ENCODE results near the gene IL13RA2. TPM values are rescaled to one million over a fixed set of nuclear protein-coding genes. Genes with fewer than 3 reads are reported as not detected.

The IL13RA2 gene
- total and polyA plus RNA-seq, 9 of the 15 experiments (the other 6 are each of a cell fraction or from before 2014, with no cell fraction given): 0.06 to 0.18 (median 0.15) TPM; not detected in 6

DNA sequence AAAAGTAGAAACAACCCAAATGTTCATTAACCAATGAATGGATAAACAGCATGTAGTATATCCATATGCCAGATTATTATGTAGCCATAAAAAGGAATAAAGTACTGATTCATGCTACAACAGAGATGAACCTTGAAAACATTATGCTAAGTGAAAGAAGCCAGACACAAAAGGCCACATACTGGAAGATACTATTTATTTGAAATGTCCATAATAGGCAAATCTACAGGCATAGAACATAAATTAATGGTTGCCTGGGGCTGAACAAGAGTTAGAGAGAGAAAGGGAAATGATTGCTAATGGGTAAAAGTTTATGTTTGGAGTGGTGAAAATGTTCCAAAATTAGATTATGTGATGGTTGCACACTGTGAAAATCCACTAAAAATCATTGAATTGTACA lies 44.4 kb downstream of the IL13RA2 start:
- no peaks in the 10 kb centered on the region for H3K9me3 ChIP-seq (replicated peaks; ENCODE audit: control insufficient read depth, insufficient read depth, low read depth, low read length)
- no peaks in the 10 kb centered on the region for H3K9me1 ChIP-seq (ENCODE audit: control insufficient read depth, insufficient read depth, low read length)
- no peak overlapping the region for H3K9ac ChIP-seq (ENCODE audit: insufficient read depth in 1 of 2, low read depth in 2 of 2, low read length in 2 of 2)
- ATAC-seq: no peak
- in situ Hi-C loops (cut with MboI): no loop called here
- DNase-seq (ENCODE audit: extremely low read depth in 1 of 4, low spot score in 3 of 4): no peak
- H3K79me2 ChIP-seq (ENCODE audit: control insufficient read depth, insufficient read depth, low read length): no peaks in the 10 kb centered on the region
- CTCF ChIA-PET (ENCODE audit: low intra/inter-chr PET ratio): no interaction called here
- no peak overlapping the region for H2AFZ ChIP-seq (ENCODE audit: low read depth, low read length)
- FAIRE-seq: no peak
- H3K4me3 ChIP-seq: no peak overlapping the region
- TF ChIP-seq ETV1 (tag; conservative IDR thresholded peaks at IDR 0.05; ENCODE audit: low read depth) (no peak), RBBP5 (IDR thresholded peaks at IDR 0.05; ENCODE audit: borderline replicate concordance, insufficient read depth, low read length, poor library complexity, severe bottlenecking) (no peak), NFIX (CRISPR knock-in tag; IDR thresholded peaks at IDR 0.05; ENCODE audit: low read depth) (no peak), FOXP1 (CRISPR knock-in tag; IDR thresholded peaks at IDR 0.05) (no peak), CHD2 (IDR thresholded peaks at IDR 0.05; ENCODE audit: low read depth, low read length) (no peak), SIRT6 (IDR thresholded peaks at IDR 0.05; ENCODE audit: low read depth, low read length) (no peak), POLR2AphosphoS5 (IDR thresholded peaks at IDR 0.05; ENCODE audit: control insufficient read depth, insufficient read depth, low read depth, low read length) (no peak), ZC3H8 (IDR thresholded peaks at IDR 0.05) (no peak), KLF13 (tag; IDR thresholded peaks at IDR 0.05; ENCODE audit: borderline replicate concordance, low read depth) (no peak)
- H3K4me1 ChIP-seq (replicated peaks in 1 of 2; ENCODE audit: control insufficient read depth in 2 of 2, insufficient read depth in 2 of 2, low read length in 2 of 2): no peaks in the 10 kb centered on the region
- no peaks in the 10 kb centered on the region for H3K36me3 ChIP-seq (ENCODE audit: control insufficient read depth, insufficient read depth, low read length)
- POLR2A ChIA-PET: no interaction called here
- no peaks in the 10 kb centered on the region for H3K27me3 ChIP-seq (ENCODE audit: control insufficient read depth in 2 of 2, insufficient read depth in 2 of 2, low read length in 2 of 2)
- H4K20me1 ChIP-seq (replicated peaks; ENCODE audit: control insufficient read depth, insufficient read depth, low read length): no peaks in the 10 kb centered on the region
- BruUV-seq (replicated peaks): no TSS peak
- H3K4me2 ChIP-seq (ENCODE audit: insufficient read depth, low read length): no peak overlapping the region
- H3K27ac ChIP-seq (ENCODE audit: extremely low read depth, low read depth, low read length): no peak overlapping the region
- intact Hi-C loops (cut with micrococcal nuclease): no loop called here
